ENCODE data around the gene FAM237B. TPM values are rescaled to one million over a fixed set of nuclear protein-coding genes. Genes with fewer than 3 reads are reported as not detected.

FAM237B gene
- not detected in 2 replicates for total RNA-seq (2011; cell fraction: chromatin; rRNA removed; ENCODE audit: low replicate concordance)
- not detected in 2 replicates for total RNA-seq (2011; cell fraction: nucleolus; rRNA removed)
- total RNA-seq (2011; cell fraction: nucleoplasm; rRNA removed), result not detected in 2 replicates
- total RNA-seq (2014; rRNA removed) (not detected in 2 replicates), total RNA-seq (2014; rRNA removed; fragmentation: Illumina TruSeq; extraction: Trizol) (not detected in 2 replicates), total RNA-seq (2015; rRNA removed; fragmentation: Illumina TruSeq; extraction: Trizol) (not detected in 2 replicates), total RNA-seq (2021) (not detected in 2 replicates), polyA plus RNA-seq (2011; rRNA removed) (not detected in 2 replicates), polyA plus RNA-seq (2014; fragmentation: Illumina TruSeq; extraction: Trizol) (not detected in 2 replicates), polyA plus RNA-seq (2014; fragmentation: Nextera tagmentation; extraction: Ambion mirVana) (not detected), polyA plus RNA-seq (2014; rRNA removed) (not detected in 2 replicates), polyA minus RNA-seq (2011; rRNA and poly(A)+ RNA removed) (not detected in 2 replicates), Bru-seq, nascent RNA (not detected), BruChase-seq, experiment 1, labeled RNA remaining after a 2-hour chase (not detected), BruChase-seq, experiment 2, labeled RNA remaining after a 6-hour chase (not detected)
- not detected in 2 replicates for polyA plus RNA-seq (2011; cell fraction: cytosol; rRNA removed)
- polyA plus RNA-seq (2011; cell fraction: nucleus; rRNA removed), result not detected in 2 replicates
- not detected in 2 replicates for polyA plus RNA-seq (2012)
- polyA minus RNA-seq (2011; cell fraction: cytosol; rRNA and poly(A)+ RNA removed), result not detected in 2 replicates
- not detected in 2 replicates for polyA minus RNA-seq (2011; cell fraction: nucleus; rRNA and poly(A)+ RNA removed)
- long read RNA-seq, experiment 1, result 0 reads
- long read RNA-seq, experiment 2, result 0 reads
- long read RNA-seq, experiment 3, result 0 reads

GRCh38 chr7:90320801-90321494 lies at the start of gene FAM237B:
Gene FAM237B (minus strand): TSS chr7:90321304. CDS start chr7:90319748, 1,556 bp downstream.
- Histone ChIP-seq H3K36me3 (ENCODE audit: control insufficient read depth, insufficient read depth, low read length) (no peaks in the 10 kb centered on the region), H3K4me1 (replicated peaks in 1 of 2; ENCODE audit: control insufficient read depth in 2 of 2, insufficient read depth in 2 of 2, low read length in 2 of 2) (peaks cover 0 to 8% of the 10 kb centered on the region in 2 experiments; a peak in 1 of 5 replicates), H3K4me3 (no peak within 1 kb of the TSS), H4K20me1 (replicated peaks; ENCODE audit: control insufficient read depth, insufficient read depth, low read length) (no peaks in the 10 kb centered on the region), H3K9ac (ENCODE audit: insufficient read depth in 1 of 2, low read depth in 2 of 2, low read length in 2 of 2) (no peak within 1 kb of the TSS; a peak in 1 of 4 replicates), H3K27me3 (ENCODE audit: control insufficient read depth in 2 of 2, insufficient read depth in 2 of 2, low read length in 2 of 2) (peaks cover 7 to 20% of the 10 kb centered on the region in 2 experiments; a peak in 4 of 5 replicates), H3K9me3 (replicated peaks; ENCODE audit: control insufficient read depth, insufficient read depth, low read depth, low read length) (no peaks in the 10 kb centered on the region), H3K4me2 (ENCODE audit: insufficient read depth, low read length) (no peak within 1 kb of the TSS), H3K27ac (ENCODE audit: extremely low read depth, low read depth, low read length) (no peak within 1 kb of the TSS), H2AFZ (ENCODE audit: low read depth, low read length) (no peak within 1 kb of the TSS), H3K79me2 (ENCODE audit: control insufficient read depth, insufficient read depth, low read length) (no peaks in the 10 kb centered on the region), H3K9me1 (ENCODE audit: control insufficient read depth, insufficient read depth, low read length) (no peaks in the 10 kb centered on the region)
- ATAC-seq (no peak), FAIRE-seq (no peak), DNase-seq (ENCODE audit: extremely low read depth in 1 of 4, low spot score in 3 of 4) (no peak)
- 34% methylated on average over 37 of the region's 62 CpGs for WGBS (ENCODE audit: insufficient coverage, low coverage, missing lambda C conversion rate)
- CTCF ChIA-PET (ENCODE audit: low intra/inter-chr PET ratio), result no interaction called here
- in situ Hi-C loops (cut with MboI) (no loop called here), intact Hi-C loops (cut with micrococcal nuclease) (no loop called here)
- POLR2A ChIA-PET, result no interaction called here
- no TSS peak for BruUV-seq (replicated peaks)
- TF ChIP-seq CLOCK (CRISPR knock-in tag; IDR thresholded peaks at IDR 0.05; ENCODE audit: borderline replicate concordance) (no peak), ZC3H11A (IDR thresholded peaks at IDR 0.05; ENCODE audit: low read depth, low read length) (no peak), AFF4 (CRISPR knock-in tag; IDR thresholded peaks at IDR 0.05) (no peak)
- TF ChIP-seq, protein P1, sequence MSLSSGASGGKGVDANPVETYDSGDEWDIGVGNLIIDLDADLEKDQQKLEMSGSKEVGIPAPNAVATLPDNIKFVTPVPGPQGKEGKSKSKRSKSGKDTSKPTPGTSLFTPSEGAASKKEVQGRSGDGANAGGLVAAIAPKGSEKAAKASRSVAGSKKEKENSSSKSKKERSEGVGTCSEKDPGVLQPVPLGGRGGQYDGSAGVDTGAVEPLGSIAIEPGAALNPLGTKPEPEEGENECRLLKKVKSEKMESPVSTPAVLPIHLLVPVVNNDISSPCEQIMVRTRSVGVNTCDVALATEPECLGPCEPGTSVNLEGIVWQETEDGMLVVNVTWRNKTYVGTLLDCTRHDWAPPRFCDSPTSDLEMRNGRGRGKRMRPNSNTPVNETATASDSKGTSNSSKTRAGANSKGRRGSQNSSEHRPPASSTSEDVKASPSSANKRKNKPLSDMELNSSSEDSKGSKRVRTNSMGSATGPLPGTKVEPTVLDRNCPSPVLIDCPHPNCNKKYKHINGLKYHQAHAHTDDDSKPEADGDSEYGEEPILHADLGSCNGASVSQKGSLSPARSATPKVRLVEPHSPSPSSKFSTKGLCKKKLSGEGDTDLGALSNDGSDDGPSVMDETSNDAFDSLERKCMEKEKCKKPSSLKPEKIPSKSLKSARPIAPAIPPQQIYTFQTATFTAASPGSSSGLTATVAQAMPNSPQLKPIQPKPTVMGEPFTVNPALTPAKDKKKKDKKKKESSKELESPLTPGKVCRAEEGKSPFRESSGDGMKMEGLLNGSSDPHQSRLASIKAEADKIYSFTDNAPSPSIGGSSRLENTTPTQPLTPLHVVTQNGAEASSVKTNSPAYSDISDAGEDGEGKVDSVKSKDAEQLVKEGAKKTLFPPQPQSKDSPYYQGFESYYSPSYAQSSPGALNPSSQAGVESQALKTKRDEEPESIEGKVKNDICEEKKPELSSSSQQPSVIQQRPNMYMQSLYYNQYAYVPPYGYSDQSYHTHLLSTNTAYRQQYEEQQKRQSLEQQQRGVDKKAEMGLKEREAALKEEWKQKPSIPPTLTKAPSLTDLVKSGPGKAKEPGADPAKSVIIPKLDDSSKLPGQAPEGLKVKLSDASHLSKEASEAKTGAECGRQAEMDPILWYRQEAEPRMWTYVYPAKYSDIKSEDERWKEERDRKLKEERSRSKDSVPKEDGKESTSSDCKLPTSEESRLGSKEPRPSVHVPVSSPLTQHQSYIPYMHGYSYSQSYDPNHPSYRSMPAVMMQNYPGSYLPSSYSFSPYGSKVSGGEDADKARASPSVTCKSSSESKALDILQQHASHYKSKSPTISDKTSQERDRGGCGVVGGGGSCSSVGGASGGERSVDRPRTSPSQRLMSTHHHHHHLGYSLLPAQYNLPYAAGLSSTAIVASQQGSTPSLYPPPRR (CRISPR knock-in tag; IDR thresholded peaks at IDR 0.05; ENCODE audit: borderline replicate concordance), result no peak
